DND-41 (cell line): Measurements from ENCODE around the gene CEACAM21.

Experiments used
- ATAC-seq: fragments of 200-7000 bp; cut with Tn5 transposase; 3 replicates; pipeline ENCODE4 v1.9.1; 2021; ENCODE audit warnings: low read depth; ENCODE audit not compliant: insufficient read depth
- DNase-seq: peaks from one replicate; pipeline ENCODE4 v3.0.0-alpha.2; 2020
- H2AFZ ChIP-seq: 2 replicates; pipeline ENCODE4 v1.6.0; 2012; ENCODE audit warnings: low read depth, low read length
- H3K27ac ChIP-seq: 2 replicates; pipeline ENCODE4 v1.5.1; 2012; ENCODE audit warnings: low read length, inconsistent platforms
- H3K27me3 ChIP-seq: fragments of 200-600 bp; sonication (generic); 2 replicates; pipeline ENCODE4 v1.6.0; 2012; ENCODE audit warnings: low read length, mild to moderate bottlenecking, inconsistent platforms; ENCODE audit not compliant: insufficient read depth, poor library complexity
- H3K36me3 ChIP-seq: 2 replicates; pipeline ENCODE4 v1.5.1; 2012; ENCODE audit warnings: low read length, inconsistent platforms; ENCODE audit not compliant: insufficient read depth
- H3K4me1 ChIP-seq: 2 replicates; pipeline ENCODE4 v1.5.1; 2012; ENCODE audit warnings: mild to moderate bottlenecking, low read length; ENCODE audit not compliant: insufficient read depth
- H3K4me2 ChIP-seq: 2 replicates; pipeline ENCODE4 v1.6.0; 2012; ENCODE audit warnings: mild to moderate bottlenecking, moderate library complexity, low read length, inconsistent platforms; ENCODE audit not compliant: insufficient read depth
- H3K4me3 ChIP-seq, 2 experiments: fragments of 200-600 bp in 1 of 2; shearing (Covaris generic) in 1 of 2; 2 replicates each; pipeline ENCODE4 v1.5.1; 2012 to 2016; ENCODE audit warnings: inconsistent platforms in 2 of 2, low read length in 2 of 2, mild to moderate bottlenecking in 2 of 2, low read depth in 1 of 2, moderate library complexity in 1 of 2
- H3K79me2 ChIP-seq: 2 replicates; pipeline ENCODE4 v1.6.0; 2012; ENCODE audit warnings: low read length, inconsistent platforms; ENCODE audit not compliant: insufficient read depth
- H3K9ac ChIP-seq: 2 replicates; pipeline ENCODE4 v1.6.0; 2012; ENCODE audit warnings: low read depth, mild to moderate bottlenecking, inconsistent platforms, low read length, moderate library complexity
- H3K9me3 ChIP-seq: 2 replicates; pipeline ENCODE4 v1.5.1; 2012; ENCODE audit warnings: low read length, moderate library complexity, mild to moderate bottlenecking, inconsistent platforms; ENCODE audit not compliant: insufficient read depth, severe bottlenecking
- H4K20me1 ChIP-seq: 2 replicates; pipeline ENCODE4 v1.6.0; 2012; ENCODE audit warnings: low read length; ENCODE audit not compliant: insufficient read depth
- CTCF ChIP-seq: IDR thresholded peaks from 2 replicates; pipeline ENCODE4 v1.5.1; 2012; ENCODE audit warnings: borderline replicate concordance, low read length, moderate library complexity, mild to moderate bottlenecking; ENCODE audit not compliant: poor library complexity, severe bottlenecking; ENCODE audit errors: extremely low read depth
- EZH2 ChIP-seq: IDR thresholded peaks from 3 replicates; pipeline ENCODE4 v1.6.1; 2012; ENCODE audit warnings: borderline replicate concordance, low read depth, mild to moderate bottlenecking, moderate library complexity, low read length, inconsistent platforms; ENCODE audit not compliant: severe bottlenecking

CEACAM21 gene

GRCh38 chr19:41575998-41576397 lies at the start of gene CEACAM21:
Gene CEACAM21 (plus strand): TSS chr19:41576166. CDS start chr19:41576275, 109 bp downstream.
- H3K4me2 ChIP-seq = no peak within 1 kb of the TSS
- no peak within 1 kb of the TSS for H3K4me3 ChIP-seq
- H3K9ac ChIP-seq = no peak within 1 kb of the TSS
- H3K36me3 ChIP-seq = no peaks in the 10 kb centered on the region
- H3K9me3 ChIP-seq = no peaks in the 10 kb centered on the region
- TF ChIP-seq EZH2 (no peak), CTCF (no peak)
- H3K4me1 ChIP-seq = peaks cover 7% of the 10 kb centered on the region; the same call in 1 of the 2 replicates
- peaks cover 6% of the 10 kb centered on the region for H3K27me3 ChIP-seq
- no peaks in the 10 kb centered on the region for H4K20me1 ChIP-seq
- no peak within 1 kb of the TSS for H2AFZ ChIP-seq
- DNase-seq (peak; percentile 57), ATAC-seq (peak; percentile 89)
- no peak within 1 kb of the TSS for H3K27ac ChIP-seq
- H3K79me2 ChIP-seq = no peaks in the 10 kb centered on the region

GRCh38 chr19:41527089-41527488 lies 48.9 kb upstream of the CEACAM21 start:
- no peak overlapping the region for H3K9ac ChIP-seq
- no peak overlapping the region for H3K4me2 ChIP-seq
- TF ChIP-seq CTCF = no peak
- H3K4me1 ChIP-seq = no peaks in the 10 kb centered on the region
- H2AFZ ChIP-seq = no peak overlapping the region
- H3K79me2 ChIP-seq = no peaks in the 10 kb centered on the region
- H3K27ac ChIP-seq = no peak overlapping the region
- ATAC-seq (no peak), DNase-seq (no peak)
- no peaks in the 10 kb centered on the region for H3K36me3 ChIP-seq
- H3K9me3 ChIP-seq = no peaks in the 10 kb centered on the region
- H4K20me1 ChIP-seq = peaks cover 2% of the 10 kb centered on the region; the same call in 1 of the 2 replicates
- no peak overlapping the region for H3K4me3 ChIP-seq
- peaks cover 52% of the 10 kb centered on the region for H3K27me3 ChIP-seq

- H3K4me2 ChIP-seq = no peak overlapping the region
- no peak overlapping the region for H2AFZ ChIP-seq
- no peak overlapping the region for H3K4me3 ChIP-seq
- peaks cover 2% of the 10 kb centered on the region; the same call in 1 of the 2 replicates for H4K20me1 ChIP-seq
- no peaks in the 10 kb centered on the region for H3K4me1 ChIP-seq
- H3K36me3 ChIP-seq = no peaks in the 10 kb centered on the region
- ATAC-seq = no peak
- peaks cover 43% of the 10 kb centered on the region for H3K27me3 ChIP-seq
- no peak for DNase-seq
- TF ChIP-seq CTCF (no peak), EZH2 (no peak)
- no peak overlapping the region for H3K9ac ChIP-seq
- H3K9me3 ChIP-seq = no peaks in the 10 kb centered on the region
- H3K79me2 ChIP-seq = no peaks in the 10 kb centered on the region
- no peak overlapping the region for H3K27ac ChIP-seq
Observed at GRCh38 chr19:41528106-41528505, 47.9 kb upstream of the CEACAM21 start.
